Measurements from ENCODE around the gene RAB4B.

Gene RAB4B

GRCh38 chr19:40776364-40776763 is 1.7 kb upstream of the RAB4B start:
- no peak for DNase-seq (ENCODE audit: extremely low spot score)
- ChIA-PET POLR2A (interaction anchor here (3.1 kb wide), 1 partner anchor 22 kb away, joined by 35 read pairs; the partner anchor contains the start of gene EGLN2), CTCF (interaction anchor here (0.8 to 3.7 kb wide), 5 partner anchors 19 to 488 kb away, joined by 3 to 23 read pairs (median 3); partner anchors contain the start of genes EGLN2 and HNRNPUL1)
- no peak for TF ChIP-seq CTCF (IDR thresholded peaks at IDR 0.05; ENCODE audit: control extremely low read depth, extremely low read depth, low read depth, missing control alignments)

GRCh38 chr19:40776932-40777644 is 959 bp upstream of the RAB4B start:
- no peak for TF ChIP-seq CTCF (IDR thresholded peaks at IDR 0.05; ENCODE audit: control extremely low read depth, extremely low read depth, low read depth, missing control alignments)
- DNase-seq (ENCODE audit: extremely low spot score): peak; percentile 87
- CTCF ChIA-PET: interaction anchor here (0.8 to 3.7 kb wide), 11 partner anchors 19 to 487 kb away, joined by 3 to 23 read pairs (median 4); partner anchors contain the start of genes ACTMAP, EGLN2, HNRNPUL1 and SNRPA
- POLR2A ChIA-PET: interaction anchor here (0.7 to 3.1 kb wide), 8 partner anchors 21 to 489 kb away, joined by 3 to 35 read pairs (median 5); partner anchors contain the start of genes ACTMAP, EGLN2 and SNRPA

- DNase-seq (ENCODE audit: extremely low spot score): no peak
- POLR2A ChIA-PET: interaction anchor here (0.7 to 3.1 kb wide), 9 partner anchors 9 to 486 kb away, joined by 3 to 35 read pairs (median 5); partner anchors contain the start of genes ACTMAP, EGLN2 and SNRPA
- TF ChIP-seq CTCF (IDR thresholded peaks at IDR 0.05; ENCODE audit: control extremely low read depth, extremely low read depth, low read depth, missing control alignments): no peak
- CTCF ChIA-PET: interaction anchor here (0.8 to 3.7 kb wide), 9 partner anchors 20 to 143 kb away, joined by 3 to 23 read pairs (median 7); partner anchors contain the start of genes ACTMAP, EGLN2 and SNRPA
Observed at GRCh38 chr19:40777645-40777936, 456 bp upstream of the RAB4B start.

GRCh38 chr19:40778706-40779284 is 748 bp downstream of the RAB4B start:
- TF ChIP-seq CTCF (IDR thresholded peaks at IDR 0.05; ENCODE audit: control extremely low read depth, extremely low read depth, low read depth, missing control alignments): no peak
- ChIA-PET CTCF (interaction anchor here (0.9 to 3.7 kb wide), 12 partner anchors 11 to 574 kb away, joined by 3 to 23 read pairs (median 5); partner anchors contain the start of gene EGLN2), POLR2A (interaction anchor here (0.6 to 3.1 kb wide), 10 partner anchors 8 to 511 kb away, joined by 3 to 35 read pairs (median 4); partner anchors contain the start of genes ACTMAP, COQ8B, EGLN2 and ITPKC)
- DNase-seq (ENCODE audit: extremely low spot score): no peak

- no peak for TF ChIP-seq CTCF (IDR thresholded peaks at IDR 0.05; ENCODE audit: control extremely low read depth, extremely low read depth, low read depth, missing control alignments)
- CTCF ChIA-PET: interaction anchor here (0.9 to 1.4 kb wide), 3 partner anchors 16 to 146 kb away, joined by 3 to 6 read pairs (median 3); no protein-coding TSS in a partner anchor
- DNase-seq (ENCODE audit: extremely low spot score): no peak
- POLR2A ChIA-PET: no interaction called here
Observed at GRCh38 chr19:40780582-40780981, 2.5 kb downstream of the RAB4B start.

GRCh38 chr19:40781140-40781539 is 3.1 kb downstream of the RAB4B start:
- POLR2A ChIA-PET: interaction anchor here (0.6 kb wide), 1 partner anchor 11 kb away, joined by 8 read pairs; no protein-coding TSS in a partner anchor

More at GRCh38 chr19:40781140-40781539, 3.1 kb downstream of the RAB4B start:
- CTCF ChIA-PET: interaction anchor here (1.4 kb wide), 1 partner anchor 25 kb away, joined by 6 read pairs; no protein-coding TSS in a partner anchor
- DNase-seq (ENCODE audit: extremely low spot score): no peak
- no peak for TF ChIP-seq CTCF (IDR thresholded peaks at IDR 0.05; ENCODE audit: control extremely low read depth, extremely low read depth, low read depth, missing control alignments)

Data from GM10248 (cell line).